DLD1 (cell line): ENCODE data around the gene GPATCH8.
"Not testable (repeated sequence)": the region's sequence is repeated elsewhere in the genome, so short reads cannot be mapped to it uniquely, and the experiment has no call there.

ENCODE experiments used
- in situ Hi-C: cut with HindIII; loops from 2 replicates; pipeline ENCODE4 v1.10.0; 2017; ENCODE audit warnings: low sequenced_read_pairs

The GPATCH8 gene

DNA sequence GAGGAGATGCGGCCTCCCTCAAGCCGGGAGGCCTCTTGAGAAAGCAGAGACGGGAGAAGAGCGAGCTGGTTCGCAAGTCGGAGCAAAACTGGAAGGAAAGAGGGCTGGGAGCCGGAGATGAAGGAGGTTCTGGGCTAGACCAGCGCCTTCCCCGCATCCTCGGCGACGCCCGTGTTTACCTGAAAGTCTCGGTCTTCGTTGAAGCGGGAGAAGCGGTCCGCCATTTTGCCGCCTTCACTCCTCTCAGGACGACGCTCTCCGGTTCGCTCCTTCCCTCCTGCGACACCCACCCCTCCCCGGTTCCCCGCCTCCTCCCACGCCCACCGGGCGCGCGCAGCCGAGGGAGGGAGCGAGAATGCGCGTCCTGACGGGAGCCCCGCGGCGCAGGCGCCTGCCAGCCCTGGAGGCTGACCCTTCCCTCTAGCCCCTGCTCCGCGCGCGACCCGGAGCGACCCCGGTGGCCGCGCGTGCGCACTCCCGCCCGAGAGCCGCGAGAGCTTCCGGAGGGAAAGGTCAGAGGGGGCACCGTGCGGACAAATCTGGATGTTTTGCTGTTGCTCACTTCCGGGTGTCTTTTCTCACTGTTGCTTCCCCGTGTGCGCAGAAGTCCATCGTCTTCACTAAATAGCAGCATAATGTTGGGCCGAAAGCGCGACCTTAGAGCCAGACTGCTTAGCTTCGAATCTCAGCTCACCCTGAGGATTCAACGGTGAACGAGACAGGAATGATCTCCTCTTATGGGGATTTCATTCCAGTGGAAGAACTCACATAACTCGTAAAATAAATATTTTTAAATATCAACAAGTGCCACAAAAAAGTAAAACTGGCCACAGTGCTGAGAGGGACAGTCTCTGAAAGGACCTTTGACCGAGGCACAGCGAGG, at the start of gene GPATCH8:
Gene GPATCH8 (minus strand): TSS at position 260 of the 883 bp plus-strand sequence. CDS start 36 bp downstream, at position 224.
- in situ Hi-C loops = no loop called here

DNA sequence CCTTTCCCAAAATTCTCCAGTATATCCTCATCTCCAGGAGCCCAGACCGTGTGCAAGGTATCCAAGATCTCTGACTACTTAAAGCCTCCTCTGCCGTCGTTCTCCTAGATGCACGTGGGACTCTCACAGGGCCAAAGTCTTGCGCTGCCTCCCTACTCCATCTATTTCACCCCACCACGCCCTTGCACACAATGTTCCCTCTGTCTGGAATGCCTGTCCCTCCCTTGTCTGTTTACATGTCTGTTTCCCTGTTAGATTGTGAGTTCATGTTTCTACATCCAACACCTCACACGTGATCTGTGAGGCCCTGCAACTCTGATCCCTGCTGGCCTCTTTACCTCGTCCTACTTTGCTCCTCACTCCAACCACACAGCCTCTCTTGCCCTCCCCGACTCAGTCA, 49.2 kb upstream of the GPATCH8 start:
- in situ Hi-C loops = no loop called here

DNA sequence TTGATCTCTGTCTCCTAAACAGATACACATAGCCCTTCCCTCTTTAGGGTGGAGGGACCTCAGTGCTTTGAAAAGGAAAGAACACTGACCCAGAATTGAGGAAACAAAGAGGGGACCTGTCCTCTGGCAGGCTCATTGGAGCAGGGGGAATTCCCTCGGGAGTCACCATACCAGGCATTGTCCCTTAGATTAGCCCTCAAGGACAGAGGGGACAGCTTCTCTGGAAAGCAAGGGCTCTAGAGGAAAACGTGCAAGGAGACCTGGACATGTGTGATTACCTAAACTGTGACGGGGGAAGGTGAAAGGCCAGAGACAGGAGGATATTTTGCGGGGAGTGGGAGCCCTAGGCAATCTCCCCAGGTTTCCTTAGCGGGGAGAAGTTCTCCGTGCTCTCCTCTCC, 46.5 kb upstream of the GPATCH8 start:
- in situ Hi-C loops = no loop called here

DNA sequence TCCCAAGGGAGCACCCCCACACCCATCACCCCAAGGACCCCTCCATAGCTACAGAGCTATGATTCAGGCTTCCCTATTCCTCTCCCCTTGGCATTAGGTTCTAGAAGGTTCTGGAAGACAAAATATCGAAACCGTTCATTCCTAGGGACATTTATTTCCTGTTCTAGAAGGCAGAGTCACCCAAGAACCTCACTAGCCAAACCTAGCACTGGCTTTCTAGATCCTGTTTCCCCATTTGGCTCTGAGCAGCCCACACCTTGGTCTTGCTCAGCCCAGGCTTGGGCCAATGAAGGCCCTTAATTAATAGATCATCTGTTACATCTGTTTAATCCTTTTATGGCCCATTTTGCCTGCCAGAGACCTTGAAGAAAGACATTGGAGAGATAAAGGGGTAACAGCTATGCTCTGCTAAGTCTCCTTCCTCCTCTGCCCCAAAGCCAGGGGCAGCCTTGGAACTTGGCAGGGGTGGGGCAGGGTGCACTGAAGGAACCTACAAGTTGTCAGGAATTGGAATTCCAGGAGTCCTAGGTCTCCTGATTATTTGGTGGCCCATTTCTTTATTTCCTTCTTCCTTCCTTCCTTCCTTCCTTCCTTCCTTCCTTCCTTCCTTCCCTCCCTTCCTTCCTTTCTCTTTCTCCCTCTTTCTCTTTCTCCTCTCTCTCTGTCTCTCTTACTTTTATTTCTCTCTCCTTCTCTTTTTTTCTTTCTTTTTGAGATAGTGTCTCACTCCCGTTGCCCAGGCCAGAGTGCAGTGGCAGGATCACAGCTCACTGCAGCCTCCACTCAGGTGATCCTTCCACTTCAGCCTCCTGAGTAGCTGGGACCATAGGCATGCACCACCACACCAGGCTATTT, 45.4 kb upstream of the GPATCH8 start:
- in situ Hi-C loops = no loop called here

DNA sequence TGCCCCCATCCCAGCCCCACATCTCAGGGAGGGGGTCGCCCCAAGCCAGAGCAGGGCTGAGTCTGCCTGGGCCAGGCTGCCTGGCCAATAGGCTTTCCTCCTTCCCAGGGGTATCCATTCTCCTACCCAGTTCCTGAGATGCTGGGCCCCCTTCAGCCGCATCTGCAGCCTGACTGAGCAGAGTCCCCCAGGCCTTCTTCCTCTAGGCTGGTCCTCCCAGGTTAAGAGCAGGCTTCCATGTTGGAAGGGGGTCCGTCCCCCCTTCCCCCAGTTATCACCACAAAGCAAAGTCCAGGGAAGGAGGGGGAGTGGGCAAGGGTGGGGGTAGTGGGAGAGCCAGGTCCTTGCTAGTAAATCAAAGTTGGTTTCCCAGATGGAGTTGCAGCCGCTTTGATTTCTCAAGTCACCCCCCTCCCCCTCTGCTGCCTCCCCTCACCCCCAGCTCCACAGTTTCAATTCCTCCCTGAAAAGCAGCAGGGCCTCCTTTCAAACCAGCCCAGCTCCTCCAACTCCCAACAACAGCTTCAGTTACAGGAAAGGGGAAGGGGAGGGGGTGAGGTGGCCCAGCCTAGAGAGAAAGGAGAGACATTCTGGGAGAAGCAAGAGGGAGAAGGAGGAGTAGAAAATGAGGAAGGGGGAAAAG, 44.5 kb upstream of the GPATCH8 start:
- in situ Hi-C loops = no loop called here

DNA sequence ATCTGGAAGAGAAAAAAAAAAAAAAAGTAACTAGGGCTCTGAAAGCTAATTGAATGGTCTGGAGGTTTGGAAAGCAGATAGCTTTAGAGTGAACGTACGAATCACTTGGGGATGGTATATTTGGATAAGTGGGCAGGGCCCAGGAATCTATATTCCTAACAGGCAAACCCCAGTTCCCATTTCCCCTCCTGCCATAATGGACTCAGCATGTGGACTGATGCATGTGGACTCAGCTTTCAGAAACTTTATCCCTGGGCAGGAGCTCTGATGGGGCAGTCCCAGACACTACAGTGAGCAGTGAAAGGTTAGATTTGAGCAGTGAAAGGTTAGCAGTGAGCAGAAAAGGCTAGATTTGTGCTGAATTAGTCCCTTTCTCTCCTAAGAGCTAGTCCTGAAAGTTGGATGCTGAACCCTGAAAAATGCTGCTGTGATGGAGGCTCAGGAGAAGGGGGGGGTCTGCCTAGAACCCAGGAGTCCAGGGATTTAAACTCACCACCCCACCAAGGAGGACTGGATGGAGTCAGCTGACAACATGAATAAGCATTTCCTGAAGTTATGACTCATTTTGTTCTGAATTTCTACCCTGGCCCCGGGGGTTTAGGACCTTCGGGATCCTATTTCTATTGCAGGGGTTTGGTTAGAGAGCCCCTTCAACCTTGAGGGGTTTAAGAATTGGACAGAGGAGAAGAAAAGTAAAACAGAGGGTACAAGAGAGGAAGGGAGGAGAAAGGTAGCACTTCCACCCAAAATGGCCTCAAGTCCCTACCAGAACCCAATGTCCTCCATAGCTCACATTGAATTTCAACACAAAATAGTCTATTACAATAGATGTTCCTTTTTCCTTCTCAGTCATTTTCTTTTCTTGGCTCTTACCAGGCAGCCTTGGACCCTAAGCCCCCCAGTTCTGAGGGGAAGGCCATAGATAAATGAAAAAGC, 43.7 kb upstream of the GPATCH8 start:
- in situ Hi-C loops = no loop called here

DNA sequence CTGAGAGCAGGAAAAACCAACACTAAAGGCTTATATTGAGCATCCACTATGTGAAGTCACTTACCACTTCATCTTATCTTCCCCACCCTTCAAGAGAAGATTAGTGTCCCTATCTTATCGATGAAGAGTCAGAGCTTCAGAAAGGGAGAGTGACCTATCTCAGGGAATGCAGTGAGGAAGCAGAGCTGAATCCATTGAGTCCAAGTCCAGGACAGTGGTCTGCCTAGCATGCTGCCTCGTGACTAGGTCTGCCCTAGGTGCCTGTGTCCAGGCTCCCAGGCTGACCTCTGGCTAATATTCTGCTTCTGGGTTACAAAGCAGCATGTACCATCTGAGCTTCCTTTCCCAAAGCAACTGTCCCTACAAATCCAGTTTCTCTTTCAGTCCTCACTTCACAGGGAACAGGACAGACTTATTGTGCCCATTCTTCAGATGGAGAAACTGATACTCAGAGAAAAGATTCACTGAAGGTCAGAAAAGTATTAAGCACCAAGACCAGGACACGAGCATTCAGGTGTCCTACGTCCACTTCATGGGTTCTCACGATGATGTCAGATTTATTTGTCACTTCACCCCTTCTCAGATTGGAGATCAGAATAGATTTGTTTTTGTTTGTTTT, 40.8 kb upstream of the GPATCH8 start:
- in situ Hi-C loops = loop anchor here (5.0 kb wide), 1 partner anchor 83 kb away; no protein-coding TSS in a partner anchor

DNA sequence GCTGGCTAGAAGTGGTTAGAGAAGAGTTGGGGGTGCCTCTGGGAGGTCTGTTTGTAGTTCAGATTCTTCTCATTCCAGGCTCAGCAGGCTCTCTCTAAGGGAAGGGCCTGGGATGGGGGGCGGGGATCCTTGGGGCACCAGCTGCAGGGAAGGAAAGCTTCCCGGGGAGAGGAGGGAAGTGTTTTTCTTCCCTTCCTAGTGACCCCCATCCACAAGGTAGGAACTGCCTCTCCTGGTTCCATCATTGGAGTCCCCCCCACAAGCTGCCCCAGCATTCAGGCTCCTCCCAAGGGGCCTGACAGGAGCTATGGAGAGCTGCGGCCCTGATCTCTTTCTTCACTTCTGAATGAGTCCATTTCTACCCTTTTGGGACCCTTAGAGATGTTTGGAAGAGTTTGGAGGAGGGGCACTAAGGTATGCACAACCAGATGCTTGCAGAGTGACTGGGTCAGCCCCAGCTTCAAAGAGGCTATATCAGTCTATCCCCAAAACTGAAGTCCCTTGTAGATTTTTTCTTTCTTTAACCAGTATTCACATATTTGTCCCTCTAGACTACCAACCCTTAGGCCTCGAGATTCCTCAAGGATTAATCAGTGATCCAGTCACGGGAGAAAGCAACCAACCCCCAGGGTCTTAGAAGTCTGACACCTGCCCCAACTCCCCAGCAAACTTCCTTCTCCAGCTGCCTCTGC, 40.2 kb upstream of the GPATCH8 start:
- in situ Hi-C loops = loop anchor here (5.0 kb wide), 1 partner anchor 84 kb away; no protein-coding TSS in a partner anchor

DNA sequence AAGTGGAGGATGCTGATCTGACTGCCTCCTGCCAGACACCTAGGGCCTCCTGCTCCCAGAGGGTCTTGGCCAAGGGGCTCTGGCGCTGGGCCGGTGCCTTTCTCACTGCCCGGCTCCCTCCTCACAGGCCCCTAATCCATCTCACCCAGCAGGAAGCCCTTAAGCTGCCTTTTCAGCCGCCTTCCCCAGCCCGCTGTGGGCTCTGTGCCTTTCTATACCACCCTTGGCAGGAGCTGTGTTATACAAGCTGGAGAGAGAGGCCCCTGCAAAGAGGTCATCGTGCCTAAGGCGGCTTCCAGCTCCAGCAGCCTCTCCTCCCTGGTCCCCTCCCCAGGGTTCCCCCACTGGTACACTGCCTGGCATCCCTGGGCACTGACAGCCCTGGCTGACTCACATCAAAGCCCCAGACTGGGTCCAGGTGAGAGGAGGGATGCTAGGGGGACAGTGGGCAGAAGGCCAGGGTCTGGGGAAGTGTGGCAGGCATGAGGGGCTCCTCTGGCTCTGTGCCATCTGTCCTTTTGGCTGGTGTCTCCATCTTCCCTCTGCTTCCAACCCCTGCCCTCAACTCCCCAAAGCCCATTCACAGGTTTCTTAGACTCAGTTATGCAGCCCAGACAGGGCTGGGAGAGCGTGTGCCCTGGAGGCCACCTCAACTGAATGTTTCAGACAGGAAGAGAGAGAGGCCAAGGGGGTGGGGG, 38.8 kb upstream of the GPATCH8 start:
- in situ Hi-C loops = loop anchor here (5.0 kb wide), 1 partner anchor 85 kb away; no protein-coding TSS in a partner anchor

DNA sequence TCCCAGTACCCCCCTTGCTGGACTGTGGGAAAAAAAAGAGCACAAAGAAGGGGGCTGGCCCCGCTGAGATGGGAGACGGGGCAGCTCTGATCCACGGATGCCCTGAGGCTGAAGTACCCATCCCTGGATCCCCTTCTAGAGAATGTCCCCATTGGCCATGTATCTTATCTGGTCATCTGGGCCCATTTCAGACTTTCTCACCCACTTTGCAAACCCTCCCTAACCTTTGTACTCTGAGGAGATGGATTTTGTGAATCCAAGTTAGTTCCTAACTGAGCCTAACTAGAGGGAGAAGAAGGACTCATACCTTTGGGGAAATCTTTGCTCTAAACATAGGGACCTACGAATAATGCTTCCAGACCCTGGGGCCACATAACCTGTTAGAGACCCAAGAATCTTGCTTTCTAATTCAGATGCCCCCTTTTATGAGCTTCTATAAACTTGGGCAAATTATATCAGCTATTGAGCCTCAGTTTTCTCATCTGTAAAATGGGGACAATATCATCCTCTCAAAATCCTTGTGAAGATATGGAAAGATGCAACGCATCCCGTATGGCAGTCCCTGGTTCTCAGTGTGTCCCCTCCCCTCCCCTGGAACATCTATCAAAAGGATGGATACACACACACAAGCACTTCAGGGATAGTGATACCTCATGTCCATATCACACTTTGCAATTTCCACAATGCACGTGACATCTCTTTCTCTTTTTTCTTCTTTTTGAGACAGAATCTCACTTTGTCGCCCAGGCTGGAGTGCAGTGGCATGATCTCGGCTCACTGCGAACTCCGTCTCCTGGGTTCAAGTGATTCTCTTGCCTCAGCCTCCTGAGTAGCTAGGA, 37.3 kb upstream of the GPATCH8 start:
- in situ Hi-C loops = loop anchor here (5.0 kb wide), 1 partner anchor 87 kb away; no protein-coding TSS in a partner anchor

DNA sequence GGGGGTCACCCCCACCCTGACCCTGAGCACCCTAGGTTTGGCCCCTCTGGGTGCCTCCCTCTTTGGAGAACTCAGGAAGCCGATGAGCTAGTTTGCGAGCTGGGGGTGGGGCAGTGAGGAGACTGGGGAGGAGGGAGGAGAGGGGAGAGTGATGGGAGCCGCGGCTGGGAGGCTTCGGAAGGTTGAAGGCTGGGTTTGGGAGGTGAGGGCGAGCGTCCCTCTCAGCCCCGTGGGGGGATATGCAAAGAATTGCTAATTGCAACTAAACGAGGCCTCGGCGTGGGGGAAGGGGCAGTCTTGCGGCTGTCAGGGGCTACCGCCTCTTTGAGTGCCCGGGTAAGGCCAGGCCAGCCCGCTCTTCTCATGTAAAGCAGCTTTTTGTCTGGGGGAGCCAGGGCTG, 36.5 kb upstream of the GPATCH8 start:
- in situ Hi-C loops = loop anchor here (5.0 kb wide), 1 partner anchor 88 kb away; no protein-coding TSS in a partner anchor

DNA sequence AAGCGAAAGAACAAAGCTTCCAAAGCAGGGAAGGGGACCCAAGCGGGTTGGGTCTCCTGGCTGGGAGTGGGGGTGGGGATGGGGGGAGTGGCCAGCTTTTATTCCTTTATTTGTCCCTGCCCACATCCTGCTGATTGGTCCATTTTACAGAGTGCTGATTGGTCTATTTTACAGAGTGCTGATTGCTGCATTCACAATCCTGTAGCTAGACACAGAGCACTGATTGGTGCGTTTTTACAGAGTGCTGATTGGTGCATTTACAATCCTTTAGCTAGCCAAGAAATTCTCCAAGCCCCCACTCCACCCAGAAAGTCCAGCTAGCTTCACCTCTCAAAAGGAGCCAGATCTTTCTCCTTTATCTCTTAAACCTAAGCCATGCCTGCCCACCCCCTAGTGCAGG, 34.7 kb upstream of the GPATCH8 start:
- in situ Hi-C loops = not testable (repeated sequence)

DNA sequence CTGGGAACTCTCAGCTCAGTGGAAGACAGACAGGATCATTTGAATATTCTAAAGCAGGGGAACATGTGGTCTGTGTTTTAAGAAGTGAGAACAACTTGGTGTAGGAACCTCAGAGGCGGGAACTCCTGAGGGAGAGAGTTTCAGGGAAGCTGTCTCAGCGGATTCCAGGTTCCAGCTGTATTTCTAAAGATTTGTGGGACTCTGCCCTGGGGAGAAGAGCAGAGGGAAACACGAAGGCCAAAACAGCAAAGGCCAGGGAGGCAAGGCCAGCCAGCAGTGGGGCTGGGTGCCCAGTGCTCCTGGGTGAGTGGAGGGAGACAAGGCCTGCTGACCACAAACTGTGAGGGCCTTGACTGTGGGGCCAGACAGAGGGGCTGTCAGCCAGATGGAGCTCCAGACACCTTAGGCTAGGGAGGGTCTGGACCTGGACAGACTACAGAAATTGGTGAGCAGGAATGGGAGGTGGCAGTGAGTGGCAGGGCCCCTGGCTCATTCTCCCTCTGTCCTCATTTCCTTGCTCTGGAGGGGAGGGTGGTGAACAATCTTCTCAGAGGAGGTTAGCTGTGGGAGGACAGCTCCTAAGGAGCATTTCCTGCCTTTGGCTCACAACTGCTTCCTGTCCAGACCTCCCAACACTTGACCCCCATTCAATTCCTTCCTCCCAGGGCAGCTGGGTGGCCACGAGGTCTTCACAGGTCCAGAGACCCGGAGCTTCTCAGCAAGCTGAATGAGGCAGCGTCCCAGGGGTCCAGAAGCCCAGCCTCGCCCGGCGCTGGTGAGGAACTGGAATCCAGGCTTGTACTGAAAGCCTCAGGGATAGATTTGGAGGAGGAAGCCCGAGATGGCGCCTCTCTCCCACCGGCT, 33.1 kb upstream of the GPATCH8 start:
- in situ Hi-C loops = no loop called here

DNA sequence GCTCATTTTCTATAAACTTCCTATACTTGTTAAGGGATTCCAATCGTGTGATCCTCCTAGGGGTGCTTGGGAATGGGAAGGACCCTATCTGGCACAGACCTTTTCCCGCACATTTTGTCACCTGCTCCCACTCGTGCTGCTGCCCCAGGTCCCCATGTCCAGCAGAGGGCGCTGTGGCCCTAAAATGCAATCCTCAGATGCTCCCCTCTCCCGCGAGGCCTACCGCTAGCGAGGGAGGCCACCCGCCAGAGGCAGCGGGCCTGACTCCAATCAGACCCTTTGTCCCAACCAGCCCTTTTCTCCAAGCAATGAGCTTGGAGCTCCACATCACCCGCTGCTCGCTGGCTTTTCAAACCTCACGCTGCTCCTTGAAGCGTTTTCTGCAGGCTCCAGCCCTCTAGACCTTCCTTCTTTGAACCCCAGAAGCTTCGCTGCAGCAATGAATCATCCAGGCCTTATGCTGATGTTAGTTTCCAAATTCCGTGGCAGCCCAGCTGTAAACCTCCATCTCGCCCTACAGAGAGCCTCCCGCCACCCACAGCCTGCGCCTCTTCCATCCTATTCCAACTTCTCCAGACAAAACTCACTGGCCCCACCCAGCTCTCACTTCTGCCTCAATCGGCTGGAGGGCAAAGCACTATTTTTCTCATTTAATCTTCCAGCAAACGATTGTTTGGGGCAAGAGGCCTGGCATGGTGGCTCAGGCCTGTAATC, 30.5 kb upstream of the GPATCH8 start:
- in situ Hi-C loops = no loop called here

DNA sequence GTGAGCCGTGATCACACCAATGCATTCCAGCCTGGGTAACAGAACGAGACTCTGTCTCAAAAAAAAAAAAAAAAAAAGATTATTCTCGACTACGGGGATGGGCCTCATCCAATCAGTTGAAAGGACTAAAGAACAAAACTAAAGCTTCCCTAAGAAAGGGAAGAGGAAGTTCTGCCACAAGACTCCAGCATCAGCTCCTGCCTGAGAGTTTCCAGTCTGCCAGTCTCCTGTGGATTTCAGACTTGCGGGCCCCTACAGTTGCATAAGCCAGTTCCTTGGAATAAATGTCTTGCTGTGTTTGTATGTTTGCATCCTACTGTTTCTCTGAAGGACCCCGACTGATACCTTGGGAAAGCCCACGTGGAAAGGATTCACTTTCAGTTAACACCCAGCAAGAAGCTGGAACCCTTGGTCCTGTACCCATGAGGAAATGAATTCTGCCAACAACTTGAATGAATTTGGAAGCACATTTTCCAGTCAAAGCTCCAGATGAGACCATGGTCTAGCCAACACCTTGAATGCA, 27.8 kb upstream of the GPATCH8 start:
- in situ Hi-C loops = no loop called here

DNA sequence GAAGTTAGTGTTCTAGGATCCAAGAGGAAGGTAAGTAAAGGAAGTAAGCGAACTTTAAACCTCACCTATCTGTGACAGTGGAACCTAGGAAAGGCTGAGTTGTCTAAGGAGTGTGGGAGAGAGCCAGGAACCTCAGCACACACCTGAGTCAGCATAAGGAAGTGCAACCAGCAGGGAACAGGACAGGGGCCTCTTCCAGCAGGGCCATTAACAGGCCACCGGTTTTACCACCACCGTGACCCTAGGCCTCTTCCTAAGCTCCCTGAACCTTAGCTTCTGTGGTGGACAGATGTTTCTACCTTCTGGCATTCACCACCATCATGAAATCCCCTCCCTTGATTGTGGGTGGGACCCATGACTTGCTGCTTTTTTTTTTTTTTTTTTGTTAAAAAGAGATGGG, 26.7 kb upstream of the GPATCH8 start:
- in situ Hi-C loops = no loop called here
